ENCODE results near the gene SLC25A13.

DNA sequence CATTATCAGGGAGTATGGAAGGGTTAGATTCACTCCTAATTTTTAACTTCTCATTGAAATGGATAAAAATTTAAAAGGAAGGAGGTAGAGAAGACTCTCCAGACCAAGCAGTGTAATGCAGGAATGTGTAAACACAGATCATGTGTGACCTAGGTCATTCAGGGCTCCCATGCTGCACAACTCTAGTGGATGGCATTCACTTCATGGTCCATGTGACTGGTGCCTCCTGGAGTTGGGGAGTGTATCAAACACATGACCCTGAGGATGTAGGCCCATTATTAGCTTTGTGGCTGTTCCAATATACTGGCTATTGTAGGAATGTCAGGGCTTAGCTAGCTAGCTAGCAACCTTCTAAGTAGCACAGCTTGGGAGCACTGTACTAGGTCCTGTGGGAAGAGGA is 109.9 kb downstream of the SLC25A13 start:
- TF ChIP-seq POLR2A (IDR thresholded peaks at IDR 0.05) (no peak), CTCF (IDR thresholded peaks at IDR 0.05) (no peak)
